Activated CD4-positive, alpha-beta memory T cell treated with anti-CD3 and anti-CD28 coated beads, Interleukin-2, amount 10 ng/mL, durations not matched to agents 7 days and 5 days (primary cell): ENCODE data around the gene SSRP1. TPM values are rescaled to one million over a fixed set of nuclear protein-coding genes. Genes with fewer than 3 reads are reported as not detected.
"Not testable (repeated sequence)": the region's sequence is repeated elsewhere in the genome, so short reads cannot be mapped to it uniquely, and the experiment has no call there.

ENCODE experiments used
- CTCF ChIA-PET: fragments of 350-600 bp; sonication (Branson Sonifier 250); formaldehyde crosslinking; loops from one replicate; lab custom pipeline; 2021; ENCODE audit warnings: antibody characterized with exemption, inconsistent platforms; lab: Charles Lee
- POLR2A ChIA-PET: fragments of 350-600 bp; sonication (Branson Sonifier 250); formaldehyde crosslinking; loops from one replicate; lab custom pipeline; 2021; ENCODE audit warnings: antibody characterized with exemption; lab: Charles Lee
- DNase-seq: peaks from one replicate; pipeline ENCODE4 v3.0.0-alpha.2; 2020
- H3K27ac Mint-ChIP-seq: one replicate; pipeline ENCODE4 v1.8.0; 2021; ENCODE audit warnings: mild to moderate bottlenecking, mixed read lengths
- H3K27me3 Mint-ChIP-seq: one replicate; pipeline ENCODE4 v1.8.0; 2021; ENCODE audit warnings: mixed read lengths
- H3K36me3 Mint-ChIP-seq: one replicate; pipeline ENCODE4 v1.8.0; 2021; ENCODE audit warnings: low read depth, mixed read lengths
- H3K4me1 Mint-ChIP-seq: one replicate; pipeline ENCODE4 v1.8.0; 2021; ENCODE audit warnings: mixed read lengths
- H3K4me3 Mint-ChIP-seq: one replicate; pipeline ENCODE4 v1.8.0; 2021; ENCODE audit warnings: mild to moderate bottlenecking, mixed read lengths
- H3K9me3 Mint-ChIP-seq: one replicate; pipeline ENCODE4 v1.8.0; 2021; ENCODE audit warnings: mixed read lengths
- total RNA-seq, 2 experiments: library from RNA; stranded (reverse); gene quantifications; one replicate each; pipeline ENCODE4 v1.2.3, GENCODE V29; 2021

Gene SSRP1
- total RNA-seq, 2 experiments from 2014 or later = 135 to 137 TPM

DNA sequence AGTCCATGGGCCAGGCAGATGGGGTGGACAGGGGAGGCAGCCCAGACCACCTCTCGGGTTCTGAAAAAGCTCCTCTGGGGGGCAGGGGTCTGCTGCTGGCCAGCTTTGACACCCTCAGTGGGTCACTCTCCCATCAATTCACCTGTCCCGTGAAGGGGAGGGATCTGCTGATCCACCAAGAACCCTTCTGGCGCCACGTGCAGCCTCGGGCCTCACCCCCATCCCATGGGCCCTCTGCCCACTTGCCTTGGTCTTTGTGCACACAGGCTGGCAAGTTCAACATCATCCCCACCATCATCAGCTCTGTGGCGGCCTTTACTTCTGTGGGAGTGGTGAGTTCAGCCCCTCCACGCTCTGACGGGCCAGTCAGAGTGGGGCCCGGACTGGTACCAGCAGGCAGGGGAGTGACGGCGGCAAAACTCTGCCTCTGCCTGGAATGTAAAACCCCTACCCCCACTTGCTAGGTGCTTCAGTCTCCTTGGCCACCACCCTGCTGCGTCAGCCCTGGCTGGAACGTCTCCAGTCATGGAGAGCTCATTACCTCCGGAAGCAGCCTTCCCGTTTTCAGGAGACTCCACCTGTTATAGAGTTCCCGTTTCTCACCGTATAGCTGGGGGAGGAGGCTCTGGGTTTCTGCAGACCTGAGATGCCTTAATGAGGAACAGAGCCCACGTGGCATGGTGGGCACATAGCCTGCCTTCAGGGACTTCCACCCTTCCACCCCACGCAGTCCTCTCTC is 32.6 kb upstream of the SSRP1 start:
- CTCF ChIA-PET = no interaction called here
- Mint-ChIP-seq H3K27ac (no peak overlapping the region), H3K4me1 (no peaks in the 10 kb centered on the region), H3K27me3 (peaks cover 6% of the 10 kb centered on the region), H3K36me3 (no peaks in the 10 kb centered on the region), H3K4me3 (no peak overlapping the region), H3K9me3 (no peaks in the 10 kb centered on the region)
- no peak for DNase-seq
- POLR2A ChIA-PET = no interaction called here

DNA sequence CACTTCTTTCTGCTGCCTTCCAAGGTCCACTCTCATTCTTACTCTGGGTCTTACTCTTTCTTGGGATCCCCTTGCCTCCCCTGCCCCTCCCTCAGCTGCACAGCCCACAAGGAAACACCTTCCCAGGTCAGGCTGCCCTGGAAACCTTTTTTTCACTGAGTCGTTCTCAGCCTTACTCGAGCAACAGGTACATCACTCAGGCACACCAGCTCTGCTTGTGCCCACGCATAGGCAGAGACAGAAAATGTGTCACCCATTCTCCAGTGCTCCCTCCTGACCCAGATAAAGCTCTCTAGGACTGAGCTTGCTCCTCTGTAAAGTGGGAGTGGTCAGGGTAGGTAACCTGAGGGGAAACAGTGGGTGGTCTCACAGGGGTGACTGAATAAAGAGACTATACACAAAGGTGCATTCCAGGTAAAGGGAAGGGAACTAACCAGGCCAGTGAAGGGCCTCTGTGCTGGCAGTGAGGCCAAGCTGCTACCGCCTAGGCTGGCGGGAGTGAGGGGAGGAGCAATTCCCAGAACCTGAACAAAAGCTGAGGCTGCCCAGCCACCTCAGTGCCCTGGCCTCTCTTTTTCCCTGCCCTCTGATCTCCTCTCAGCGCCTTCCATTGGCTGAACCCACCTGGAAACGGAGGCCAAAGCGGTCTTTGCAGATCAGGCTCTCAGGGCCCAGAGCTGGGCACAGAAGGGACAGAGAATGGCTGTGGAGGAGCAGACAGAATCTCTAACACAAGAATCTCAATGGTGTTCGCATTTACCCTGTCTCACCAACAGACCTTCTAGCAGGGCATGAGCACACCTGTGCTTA is 29.4 kb upstream of the SSRP1 start:
- no peaks in the 10 kb centered on the region for H3K4me1 Mint-ChIP-seq
- peaks cover 2% of the 10 kb centered on the region for H3K9me3 Mint-ChIP-seq
- H3K27ac Mint-ChIP-seq = no peak overlapping the region
- no peaks in the 10 kb centered on the region for H3K36me3 Mint-ChIP-seq
- CTCF ChIA-PET = interaction anchor here (1.4 kb wide), 1 partner anchor 128 kb away, joined by 3 read pairs; no protein-coding TSS in a partner anchor
- DNase-seq = no peak
- no peak overlapping the region for H3K4me3 Mint-ChIP-seq
- H3K27me3 Mint-ChIP-seq = peaks cover 3% of the 10 kb centered on the region
- POLR2A ChIA-PET = no interaction called here

DNA sequence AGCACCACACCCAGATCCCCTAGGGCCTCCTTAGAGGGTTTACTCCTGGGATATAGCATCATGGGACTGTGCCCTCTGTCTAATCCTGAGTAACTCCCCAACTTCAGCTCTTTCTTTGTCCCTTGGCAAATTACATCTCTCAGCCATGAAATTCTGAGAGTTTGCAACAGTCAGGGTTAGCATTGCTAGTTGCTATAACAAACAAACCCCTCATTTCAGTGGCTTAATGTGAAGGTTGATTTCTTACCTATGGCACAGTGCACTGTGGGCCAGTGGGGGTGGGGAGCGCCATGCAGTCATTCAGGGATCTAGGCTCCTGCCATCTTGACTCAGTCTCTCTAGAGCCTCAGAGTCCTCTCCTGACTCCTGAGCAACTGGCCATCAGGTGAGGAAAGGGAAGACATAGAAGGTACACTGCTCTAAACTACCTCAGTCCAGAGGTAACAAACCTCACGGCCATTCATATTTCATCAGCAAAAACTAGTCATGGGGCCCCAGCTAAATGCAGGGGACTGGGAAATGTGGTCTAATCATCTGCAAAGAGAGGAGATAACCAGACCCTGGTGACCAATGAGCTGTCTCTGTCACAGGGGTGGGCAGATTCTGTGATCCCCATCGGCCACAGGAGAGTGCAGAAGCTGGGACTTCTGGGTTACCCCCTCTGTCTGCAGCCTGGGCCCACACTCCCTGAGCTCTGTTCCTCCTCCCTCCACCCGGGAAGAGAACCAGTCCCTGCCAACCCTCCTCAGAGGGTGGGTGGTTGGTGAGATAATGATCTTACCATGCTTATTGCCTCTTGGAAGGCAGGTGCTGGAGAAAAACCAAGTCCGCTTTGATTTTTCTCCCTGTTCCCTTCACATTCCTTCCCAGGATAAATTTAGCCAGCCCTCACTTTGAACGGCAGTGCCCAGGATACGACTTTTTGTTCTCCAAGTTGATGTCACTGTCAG is 27.7 kb upstream of the SSRP1 start:
- H3K4me3 Mint-ChIP-seq = no peak overlapping the region
- no peak for DNase-seq
- no peaks in the 10 kb centered on the region for H3K36me3 Mint-ChIP-seq
- peaks cover 2% of the 10 kb centered on the region for H3K9me3 Mint-ChIP-seq
- ChIA-PET POLR2A (interaction anchor here (0.7 to 1.5 kb wide), 2 partner anchors 14 to 15 kb away, joined by 3 read pairs; no protein-coding TSS in a partner anchor), CTCF (interaction anchor here (1.4 kb wide), 1 partner anchor 16 kb away, joined by 3 read pairs; no protein-coding TSS in a partner anchor)
- peaks cover 3% of the 10 kb centered on the region for H3K27me3 Mint-ChIP-seq
- no peaks in the 10 kb centered on the region for H3K4me1 Mint-ChIP-seq
- no peak overlapping the region for H3K27ac Mint-ChIP-seq

DNA sequence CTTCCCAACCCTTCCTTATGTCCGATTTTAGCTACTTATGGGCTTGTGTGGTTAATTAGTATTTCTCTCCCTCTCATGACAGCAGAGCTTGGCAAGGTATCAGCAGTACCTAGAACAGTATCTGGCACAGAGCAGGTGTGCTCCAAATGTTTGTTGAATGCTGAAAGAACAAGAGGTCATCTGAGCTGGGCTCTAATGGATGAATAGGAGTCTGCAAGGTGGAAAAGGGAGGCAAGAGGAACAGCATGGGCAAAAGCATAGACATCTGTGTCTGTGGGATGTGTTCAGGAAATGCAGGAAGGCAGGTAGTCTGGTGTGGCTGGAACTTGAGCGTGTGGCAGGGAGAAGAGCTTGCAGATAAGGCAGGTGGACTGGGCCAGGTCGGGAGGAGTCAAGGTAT is 26.2 kb upstream of the SSRP1 start:
- Mint-ChIP-seq H3K36me3 (no peaks in the 10 kb centered on the region), H3K27ac (no peak overlapping the region), H3K4me3 (no peak overlapping the region), H3K27me3 (peaks cover 3% of the 10 kb centered on the region), H3K4me1 (no peaks in the 10 kb centered on the region), H3K9me3 (peaks cover 2% of the 10 kb centered on the region)
- no peak for DNase-seq
- POLR2A ChIA-PET = no interaction called here
- CTCF ChIA-PET = interaction anchor here (0.6 to 1.6 kb wide), 4 partner anchors 14 to 98 kb away, joined by 3 read pairs; partner anchors contain the start of gene RTN4RL2

DNA sequence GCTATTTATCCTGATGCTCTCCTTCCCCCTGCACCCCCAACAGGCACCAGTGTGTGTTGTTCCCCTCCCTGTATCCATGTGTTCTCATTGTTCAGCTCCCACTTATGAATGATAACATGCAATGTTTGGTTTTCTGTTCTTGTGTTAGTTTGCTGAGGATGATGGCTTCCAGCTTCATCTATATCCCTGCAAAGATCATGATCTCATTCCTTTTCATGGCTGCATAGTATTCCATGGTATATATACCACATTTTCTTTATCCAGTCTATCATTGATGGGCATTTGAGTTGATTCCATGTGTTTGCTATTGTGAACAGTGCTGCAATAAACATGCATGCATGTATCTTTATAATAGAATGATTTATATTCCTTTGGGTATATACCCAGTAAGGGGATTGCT is 25.7 kb upstream of the SSRP1 start:
- H3K4me1 Mint-ChIP-seq, H3K27ac Mint-ChIP-seq, POLR2A ChIA-PET, H3K9me3 Mint-ChIP-seq, H3K4me3 Mint-ChIP-seq, H3K27me3 Mint-ChIP-seq, H3K36me3 Mint-ChIP-seq, DNase-seq: not testable (repeated sequence)
- CTCF ChIA-PET = interaction anchor here (0.6 to 1.6 kb wide), 3 partner anchors 16 to 98 kb away, joined by 3 read pairs; partner anchors contain the start of gene RTN4RL2

DNA sequence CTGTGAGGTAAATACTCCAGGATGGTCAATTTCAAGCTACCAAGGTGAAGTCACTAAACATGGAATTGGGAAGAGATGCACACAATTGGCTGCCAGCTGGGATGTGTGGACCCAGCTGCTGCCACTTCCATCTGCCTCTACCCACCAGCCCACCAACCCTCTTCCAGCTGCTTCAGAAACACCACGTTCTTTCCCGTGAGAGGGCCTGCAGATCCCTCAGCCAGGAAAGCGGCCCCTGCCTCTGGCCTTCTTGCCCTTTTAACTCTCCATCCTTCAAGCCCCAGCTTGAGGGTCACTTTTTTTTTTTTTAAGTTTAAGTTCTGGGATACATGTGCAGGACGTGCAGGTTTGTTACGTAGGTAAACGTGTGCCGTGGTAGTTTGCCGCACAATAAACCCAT is 25.3 kb upstream of the SSRP1 start:
- Mint-ChIP-seq H3K36me3 (no peaks in the 10 kb centered on the region), H3K4me1 (no peaks in the 10 kb centered on the region), H3K27me3 (peaks cover 12% of the 10 kb centered on the region), H3K9me3 (peaks cover 2% of the 10 kb centered on the region), H3K27ac (no peak overlapping the region), H3K4me3 (no peak overlapping the region)
- POLR2A ChIA-PET = no interaction called here
- CTCF ChIA-PET = interaction anchor here (1.0 to 1.6 kb wide), 2 partner anchors 15 to 82 kb away, joined by 3 read pairs; no protein-coding TSS in a partner anchor
- DNase-seq = no peak

DNA sequence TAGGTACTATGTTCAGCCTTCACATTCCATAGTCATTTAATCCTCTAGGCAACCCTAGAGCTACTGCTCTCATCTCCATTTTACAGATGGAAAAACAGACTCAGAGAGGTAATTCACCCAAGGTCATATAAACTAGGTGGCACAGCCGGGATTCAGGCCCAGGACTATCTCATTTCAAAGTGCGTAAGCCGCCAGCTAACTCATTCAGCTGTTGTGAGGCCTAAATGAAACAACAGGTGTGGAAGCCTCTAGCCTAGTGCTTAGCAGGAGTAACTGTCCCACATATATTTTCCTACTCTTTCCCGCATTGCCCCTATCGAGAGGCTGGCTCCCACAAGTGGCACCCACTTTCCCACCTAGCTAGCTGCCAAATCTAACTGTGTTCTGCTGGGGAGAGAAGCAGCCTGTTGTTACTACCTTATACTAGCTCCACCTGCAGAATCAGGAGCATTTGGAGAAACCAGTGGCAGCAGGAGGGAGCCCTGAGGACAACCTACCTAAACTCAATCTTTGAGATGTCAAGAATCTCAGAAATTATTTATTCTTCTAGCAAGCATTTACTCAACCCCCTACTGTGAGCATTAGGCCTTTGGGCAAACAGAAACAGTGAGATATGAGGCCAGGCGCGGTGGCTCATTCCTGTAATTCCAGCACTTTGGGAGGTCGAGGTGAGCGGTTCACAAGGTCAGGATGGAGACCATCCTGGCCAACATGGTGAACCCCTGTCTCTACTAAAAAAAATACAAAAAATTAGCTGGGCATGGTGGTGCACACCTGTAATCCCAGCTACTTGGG is 24.4 kb upstream of the SSRP1 start:
- no peaks in the 10 kb centered on the region for H3K4me1 Mint-ChIP-seq
- peaks cover 13% of the 10 kb centered on the region for H3K27me3 Mint-ChIP-seq
- H3K4me3 Mint-ChIP-seq = no peak overlapping the region
- no peaks in the 10 kb centered on the region for H3K36me3 Mint-ChIP-seq
- H3K27ac Mint-ChIP-seq = no peak overlapping the region
- peaks cover 2% of the 10 kb centered on the region for H3K9me3 Mint-ChIP-seq
- ChIA-PET CTCF (interaction anchor here (1.6 kb wide), 2 partner anchors 14 to 83 kb away, joined by 3 read pairs; no protein-coding TSS in a partner anchor), POLR2A (no interaction called here)
- DNase-seq = no peak

DNA sequence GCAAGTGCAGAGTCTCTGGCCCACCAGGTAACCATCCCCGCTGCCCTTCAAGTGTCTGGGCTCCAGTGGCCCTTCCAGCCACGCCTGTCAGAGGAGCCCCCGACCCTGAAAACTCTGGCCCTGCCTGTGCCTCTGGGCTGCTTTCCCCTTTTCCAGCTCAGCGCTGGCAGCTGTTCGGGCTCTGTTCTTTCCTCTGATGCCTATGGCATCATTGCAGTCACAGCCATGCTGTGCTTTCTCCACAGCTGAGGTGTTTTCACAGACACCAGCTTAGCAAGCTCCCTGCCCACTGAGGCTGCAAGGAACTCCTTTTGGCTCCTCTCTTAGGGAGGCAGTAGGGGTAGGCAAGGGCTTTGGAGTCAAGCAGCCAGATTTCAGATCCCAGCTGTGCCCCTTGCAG is 23.7 kb upstream of the SSRP1 start:
- ChIA-PET CTCF (interaction anchor here (1.6 kb wide), 1 partner anchor 13 kb away, joined by 3 read pairs; no protein-coding TSS in a partner anchor), POLR2A (no interaction called here)
- Mint-ChIP-seq H3K36me3 (no peaks in the 10 kb centered on the region), H3K27ac (no peak overlapping the region), H3K4me3 (no peak overlapping the region), H3K9me3 (peaks cover 2% of the 10 kb centered on the region), H3K27me3 (peaks cover 16% of the 10 kb centered on the region), H3K4me1 (no peaks in the 10 kb centered on the region)
- no peak for DNase-seq

DNA sequence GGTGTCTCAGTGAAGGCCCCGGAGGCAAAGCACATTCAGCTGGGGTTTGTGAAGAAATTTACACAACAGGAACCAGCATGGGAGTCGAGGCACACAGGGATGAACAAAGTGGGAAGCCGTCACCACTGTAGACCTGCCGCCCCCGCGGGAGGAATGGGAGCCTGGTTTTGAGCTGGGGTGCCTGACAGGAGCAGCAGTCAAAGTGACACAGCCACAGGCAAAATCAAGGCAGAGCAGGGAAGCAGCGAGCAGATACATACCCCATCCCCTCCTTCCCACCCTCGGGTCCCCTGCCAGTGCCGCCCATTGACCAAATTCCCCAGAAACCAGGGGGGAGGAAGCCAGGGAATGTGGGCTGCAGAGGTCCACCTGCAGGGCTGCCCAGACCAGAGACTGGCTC is 23.3 kb upstream of the SSRP1 start:
- Mint-ChIP-seq H3K9me3 (peaks cover 2% of the 10 kb centered on the region), H3K4me3 (no peak overlapping the region), H3K36me3 (no peaks in the 10 kb centered on the region), H3K27me3 (peaks cover 17% of the 10 kb centered on the region), H3K27ac (no peak overlapping the region), H3K4me1 (no peaks in the 10 kb centered on the region)
- ChIA-PET CTCF (interaction anchor here (1.6 kb wide), 1 partner anchor 13 kb away, joined by 3 read pairs; no protein-coding TSS in a partner anchor), POLR2A (interaction anchor here (1.0 kb wide), 1 partner anchor 41 kb away, joined by 3 read pairs; no protein-coding TSS in a partner anchor)
- DNase-seq = no peak

DNA sequence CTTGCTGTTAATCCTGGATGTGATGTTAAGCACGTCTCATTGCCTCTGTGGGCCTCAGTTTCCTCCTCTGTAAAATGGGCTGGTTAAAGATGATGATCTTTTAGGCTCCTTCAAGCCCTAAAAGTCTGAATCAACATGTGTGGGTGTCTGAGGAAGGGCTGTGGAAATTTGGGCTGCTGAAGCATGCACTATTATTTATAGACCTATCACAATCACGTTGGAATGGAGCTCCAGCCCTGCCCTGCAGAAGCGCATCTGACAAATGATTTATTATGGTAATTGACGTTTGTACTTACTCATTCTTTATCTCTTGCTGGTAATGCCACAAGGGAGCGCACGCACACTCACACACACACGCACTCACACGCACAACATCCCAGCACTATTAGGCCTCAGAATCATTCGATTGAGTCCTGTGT is 22.9 kb upstream of the SSRP1 start:
- Mint-ChIP-seq H3K4me3 (no peak overlapping the region), H3K36me3 (no peaks in the 10 kb centered on the region), H3K27ac (no peak overlapping the region), H3K27me3 (peaks cover 17% of the 10 kb centered on the region), H3K4me1 (no peaks in the 10 kb centered on the region), H3K9me3 (peaks cover 2% of the 10 kb centered on the region)
- no peak for DNase-seq
- CTCF ChIA-PET = interaction anchor here (0.6 to 0.7 kb wide), 2 partner anchors 11 to 66 kb away, joined by 3 read pairs; no protein-coding TSS in a partner anchor
- POLR2A ChIA-PET = interaction anchor here (1.0 kb wide), 1 partner anchor 42 kb away, joined by 3 read pairs; no protein-coding TSS in a partner anchor

DNA sequence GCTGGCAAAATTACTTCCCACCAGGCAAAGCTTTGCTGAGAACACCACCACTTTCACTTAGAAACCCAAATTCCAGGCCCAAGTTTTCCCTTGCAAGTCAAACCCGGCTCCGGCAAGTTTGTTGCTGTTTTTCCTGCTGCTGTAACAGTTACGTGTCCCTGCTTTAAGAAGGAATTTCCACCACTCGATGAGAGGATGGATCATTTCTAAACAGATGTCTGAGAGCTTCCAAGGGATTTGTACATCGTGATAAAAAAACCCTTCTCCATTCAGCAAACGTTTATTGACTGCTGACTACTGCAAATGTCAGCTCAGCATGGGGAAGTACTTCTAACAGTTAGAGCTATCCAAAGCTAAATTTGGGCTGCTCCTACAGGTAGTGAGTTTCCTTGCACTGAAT is 22.2 kb upstream of the SSRP1 start:
- H3K27me3 Mint-ChIP-seq = peaks cover 20% of the 10 kb centered on the region
- DNase-seq = no peak
- no peak overlapping the region for H3K27ac Mint-ChIP-seq
- no peaks in the 10 kb centered on the region for H3K36me3 Mint-ChIP-seq
- CTCF ChIA-PET = interaction anchor here (0.7 kb wide), 1 partner anchor 10 kb away, joined by 3 read pairs; no protein-coding TSS in a partner anchor
- peaks cover 2% of the 10 kb centered on the region for H3K9me3 Mint-ChIP-seq
- no peaks in the 10 kb centered on the region for H3K4me1 Mint-ChIP-seq
- H3K4me3 Mint-ChIP-seq = no peak overlapping the region
- POLR2A ChIA-PET = interaction anchor here (1.0 kb wide), 1 partner anchor 42 kb away, joined by 3 read pairs; no protein-coding TSS in a partner anchor
